ENCODE data around the gene PTPRT. TPM values are rescaled to one million over a fixed set of nuclear protein-coding genes. Genes with fewer than 3 reads are reported as not detected.

Gene PTPRT
- total and polyA plus RNA-seq, 2 experiments from 2014 or later, result not detected

DNA sequence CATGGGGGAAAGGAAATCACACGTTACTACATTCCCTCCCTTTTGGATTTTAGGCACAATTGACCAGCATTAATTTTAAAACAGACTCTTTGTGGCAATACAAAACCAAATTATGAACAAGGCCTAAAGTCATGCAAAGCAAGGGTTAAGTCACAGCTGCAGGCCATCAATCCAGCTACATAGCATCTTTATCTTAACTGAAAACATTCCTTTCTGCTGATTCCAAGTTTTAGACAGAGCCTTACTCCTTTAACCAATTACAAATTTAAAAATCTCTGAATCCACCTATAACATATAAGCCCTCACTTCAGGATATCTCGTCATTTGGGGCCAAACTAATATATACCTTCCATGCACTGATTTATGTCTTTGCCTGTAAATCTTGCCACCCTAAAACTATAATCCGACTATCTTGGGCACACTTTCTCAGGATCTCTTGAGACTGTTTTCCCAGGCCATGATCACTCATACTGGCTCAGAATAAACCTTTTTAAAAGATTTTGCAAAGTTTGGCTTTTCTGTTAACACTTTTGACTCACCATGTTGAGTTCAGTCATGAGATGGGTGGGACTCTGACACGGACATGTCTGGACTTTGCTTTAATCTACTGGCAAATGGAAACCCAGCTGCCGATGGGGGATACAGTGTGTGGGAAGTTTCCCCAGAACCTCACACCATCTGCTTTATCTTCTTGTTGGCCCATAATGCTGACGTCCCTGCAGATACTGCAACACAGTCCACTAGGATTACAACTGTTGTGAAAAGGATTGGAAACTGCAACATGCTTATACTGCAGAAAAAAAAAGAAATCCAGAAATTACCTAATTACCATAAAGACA lies 757.0 kb downstream of the PTPRT start:
- H3K4me3 ChIP-seq, result no peak overlapping the region
- H3K9me2 ChIP-seq (ENCODE audit: insufficient read depth), result no peaks in the 10 kb centered on the region
- H3K4me1 ChIP-seq (ENCODE audit: insufficient read depth), result no peaks in the 10 kb centered on the region
- H3K79me2 ChIP-seq (replicated peaks; ENCODE audit: insufficient read depth), result no peaks in the 10 kb centered on the region
- no peaks in the 10 kb centered on the region for H3K27me3 ChIP-seq (ENCODE audit: insufficient read depth)
- no peaks in the 10 kb centered on the region for H3F3A ChIP-seq (replicated peaks; ENCODE audit: low read depth)
- no peak overlapping the region for H3K27ac ChIP-seq (ENCODE audit: low read depth)
- H4K20me1 ChIP-seq (replicated peaks; ENCODE audit: insufficient read depth), result no peaks in the 10 kb centered on the region
- ATAC-seq (no peak), DNase-seq (ENCODE audit: low spot score) (no peak)
- H3K4me2 ChIP-seq, result no peak overlapping the region
- H3K4me3 Mint-ChIP-seq, result no peak overlapping the region
- no peak overlapping the region for H3K27ac Mint-ChIP-seq
- H3K36me3 Mint-ChIP-seq (ENCODE audit: low read depth), result peaks cover 31% of the 10 kb centered on the region
- TF ChIP-seq STAT1 (IDR thresholded peaks at IDR 0.05; ENCODE audit: unreplicated experiment), result no peak
- no peak for TF ChIP-seq CREB1 (CRISPR knock-in tag; IDR thresholded peaks at IDR 0.05; ENCODE audit: low read depth)
- TF ChIP-seq, protein P1, sequence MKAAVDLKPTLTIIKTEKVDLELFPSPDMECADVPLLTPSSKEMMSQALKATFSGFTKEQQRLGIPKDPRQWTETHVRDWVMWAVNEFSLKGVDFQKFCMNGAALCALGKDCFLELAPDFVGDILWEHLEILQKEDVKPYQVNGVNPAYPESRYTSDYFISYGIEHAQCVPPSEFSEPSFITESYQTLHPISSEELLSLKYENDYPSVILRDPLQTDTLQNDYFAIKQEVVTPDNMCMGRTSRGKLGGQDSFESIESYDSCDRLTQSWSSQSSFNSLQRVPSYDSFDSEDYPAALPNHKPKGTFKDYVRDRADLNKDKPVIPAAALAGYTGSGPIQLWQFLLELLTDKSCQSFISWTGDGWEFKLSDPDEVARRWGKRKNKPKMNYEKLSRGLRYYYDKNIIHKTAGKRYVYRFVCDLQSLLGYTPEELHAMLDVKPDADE (IDR thresholded peaks at IDR 0.05), result no peak
- TF ChIP-seq REST (IDR thresholded peaks at IDR 0.05; ENCODE audit: unreplicated experiment), result no peak
- no peak for TF ChIP-seq POLR2AphosphoS5 (IDR thresholded peaks at IDR 0.05; ENCODE audit: low read depth)
- no peaks in the 10 kb centered on the region for H3K36me3 ChIP-seq (ENCODE audit: insufficient read depth)
- no peaks in the 10 kb centered on the region for H3K4me1 Mint-ChIP-seq
- no peaks in the 10 kb centered on the region for H3K27me3 Mint-ChIP-seq (ENCODE audit: insufficient read depth, low read depth, poor library complexity)
- H3K9me3 Mint-ChIP-seq, result peaks cover 96% of the 10 kb centered on the region
- H2AFZ ChIP-seq, result no peak overlapping the region

DNA sequence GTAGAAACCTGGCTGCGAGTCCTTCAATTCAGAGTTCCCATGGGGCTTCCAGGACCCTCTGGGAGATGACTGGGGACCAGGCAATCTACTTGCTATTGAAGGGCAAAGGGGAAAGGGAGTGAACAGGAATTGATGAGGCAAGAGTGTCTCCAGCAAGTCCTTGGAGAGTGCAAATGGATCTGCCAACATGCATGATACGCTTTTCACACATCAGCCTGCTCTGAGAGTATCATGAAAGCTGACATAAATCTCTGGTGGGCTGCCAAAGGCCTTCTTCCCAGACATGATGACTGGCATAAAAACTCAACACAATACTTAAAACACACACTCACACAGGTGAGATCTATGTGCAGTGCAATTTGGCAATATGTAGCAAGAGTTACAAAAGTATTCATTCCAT lies 759.1 kb downstream of the PTPRT start:
- Mint-ChIP-seq H3K4me3 (no peak overlapping the region), H3K36me3 (ENCODE audit: low read depth) (peaks cover 46% of the 10 kb centered on the region), H3K9me3 (peaks cover 96% of the 10 kb centered on the region)
- TF ChIP-seq STAT1 (IDR thresholded peaks at IDR 0.05; ENCODE audit: unreplicated experiment) (no peak), REST (IDR thresholded peaks at IDR 0.05; ENCODE audit: unreplicated experiment) (no peak), POLR2AphosphoS5 (IDR thresholded peaks at IDR 0.05; ENCODE audit: low read depth) (no peak)
- TF ChIP-seq, protein P2, sequence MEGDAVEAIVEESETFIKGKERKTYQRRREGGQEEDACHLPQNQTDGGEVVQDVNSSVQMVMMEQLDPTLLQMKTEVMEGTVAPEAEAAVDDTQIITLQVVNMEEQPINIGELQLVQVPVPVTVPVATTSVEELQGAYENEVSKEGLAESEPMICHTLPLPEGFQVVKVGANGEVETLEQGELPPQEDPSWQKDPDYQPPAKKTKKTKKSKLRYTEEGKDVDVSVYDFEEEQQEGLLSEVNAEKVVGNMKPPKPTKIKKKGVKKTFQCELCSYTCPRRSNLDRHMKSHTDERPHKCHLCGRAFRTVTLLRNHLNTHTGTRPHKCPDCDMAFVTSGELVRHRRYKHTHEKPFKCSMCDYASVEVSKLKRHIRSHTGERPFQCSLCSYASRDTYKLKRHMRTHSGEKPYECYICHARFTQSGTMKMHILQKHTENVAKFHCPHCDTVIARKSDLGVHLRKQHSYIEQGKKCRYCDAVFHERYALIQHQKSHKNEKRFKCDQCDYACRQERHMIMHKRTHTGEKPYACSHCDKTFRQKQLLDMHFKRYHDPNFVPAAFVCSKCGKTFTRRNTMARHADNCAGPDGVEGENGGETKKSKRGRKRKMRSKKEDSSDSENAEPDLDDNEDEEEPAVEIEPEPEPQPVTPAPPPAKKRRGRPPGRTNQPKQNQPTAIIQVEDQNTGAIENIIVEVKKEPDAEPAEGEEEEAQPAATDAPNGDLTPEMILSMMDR (conservative IDR thresholded peaks at IDR 0.05; ENCODE audit: low read depth in 2 of 2), result no peak

More for the DNA sequence above, 759.1 kb downstream of the PTPRT start:
- Histone ChIP-seq H4K20me1 (replicated peaks; ENCODE audit: insufficient read depth) (no peaks in the 10 kb centered on the region), H3K4me1 (ENCODE audit: insufficient read depth) (no peaks in the 10 kb centered on the region), H3K27me3 (ENCODE audit: insufficient read depth) (no peaks in the 10 kb centered on the region), H3K79me2 (replicated peaks; ENCODE audit: insufficient read depth) (no peaks in the 10 kb centered on the region), H2AFZ (no peak overlapping the region), H3K4me3 (no peak overlapping the region), H3K27ac (ENCODE audit: low read depth) (no peak overlapping the region), H3K9me2 (ENCODE audit: insufficient read depth) (no peaks in the 10 kb centered on the region), H3F3A (replicated peaks; ENCODE audit: low read depth) (no peaks in the 10 kb centered on the region), H3K4me2 (no peak overlapping the region), H3K36me3 (ENCODE audit: insufficient read depth) (no peaks in the 10 kb centered on the region; the same call in 1 of the 2 replicates)
- Mint-ChIP-seq H3K27me3 (ENCODE audit: insufficient read depth, low read depth, poor library complexity) (peaks cover 2% of the 10 kb centered on the region), H3K27ac (no peak overlapping the region), H3K4me1 (no peaks in the 10 kb centered on the region)
- DNase-seq (ENCODE audit: low spot score) (no peak), ATAC-seq (no peak)
